GM18517 (cell line): ENCODE data around the gene PCDHB15.
"Not testable (repeated sequence)": the region's sequence is repeated elsewhere in the genome, so short reads cannot be mapped to it uniquely, and the experiment has no call there.

Experiments used
- ATAC-seq: cut with Tn5 transposase; IDR thresholded peaks from one replicate; pipeline ENCODE4 v1.9.1; 2021; ENCODE audit warnings: mild to moderate bottlenecking, moderate library complexity; ENCODE audit not compliant: unreplicated experiment

PCDHB15 gene

GRCh38 chr5:141247434-141247833 lies 2.2 kb downstream of the PCDHB15 start:
- not testable (repeated sequence) for ATAC-seq

DNA sequence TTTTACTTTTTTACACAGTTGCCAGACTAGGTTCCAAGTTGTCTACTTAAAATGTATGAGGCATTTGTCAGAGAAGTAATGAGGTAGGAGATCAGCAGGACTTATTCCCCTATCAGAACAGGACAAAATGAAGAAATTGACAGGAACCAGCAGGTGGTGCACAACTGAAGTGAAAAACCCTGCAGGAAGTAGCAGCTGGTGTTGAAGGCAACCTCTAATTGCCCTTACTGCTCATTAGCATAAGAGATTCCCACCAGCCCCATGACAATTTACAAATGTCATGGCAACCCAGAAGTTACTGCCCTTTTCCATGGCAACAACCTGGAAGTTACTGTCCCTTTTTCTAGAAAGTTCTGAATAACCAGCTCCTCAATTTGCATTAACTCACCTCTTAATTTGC lies 5.4 kb downstream of the PCDHB15 start:
- ATAC-seq: no peak

DNA sequence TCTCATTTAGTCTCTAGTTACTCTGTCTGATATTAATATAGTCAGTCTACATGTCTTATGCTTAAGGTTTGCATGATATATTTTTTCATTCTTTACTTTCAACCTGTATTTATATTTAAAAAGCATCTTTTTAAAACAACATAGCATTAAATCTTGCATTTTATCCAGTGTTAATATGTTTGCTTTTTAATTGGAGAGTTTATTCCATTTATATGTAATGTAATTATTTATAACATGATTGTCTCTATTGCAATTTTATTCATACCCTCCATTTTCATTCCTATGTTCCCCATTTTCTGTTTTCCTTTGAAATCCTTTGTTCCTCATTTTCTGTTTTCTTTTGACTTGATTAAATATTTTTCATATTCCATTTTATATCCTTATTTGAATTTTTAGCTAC lies 13.3 kb downstream of the PCDHB15 start:
- no peak for ATAC-seq

- no peak for ATAC-seq
Measured at GRCh38 chr5:141258948-141259347, 13.8 kb downstream of the PCDHB15 start.

- no peak for ATAC-seq
Measured at GRCh38 chr5:141260458-141261237, 15.5 kb downstream of the PCDHB15 start.

DNA sequence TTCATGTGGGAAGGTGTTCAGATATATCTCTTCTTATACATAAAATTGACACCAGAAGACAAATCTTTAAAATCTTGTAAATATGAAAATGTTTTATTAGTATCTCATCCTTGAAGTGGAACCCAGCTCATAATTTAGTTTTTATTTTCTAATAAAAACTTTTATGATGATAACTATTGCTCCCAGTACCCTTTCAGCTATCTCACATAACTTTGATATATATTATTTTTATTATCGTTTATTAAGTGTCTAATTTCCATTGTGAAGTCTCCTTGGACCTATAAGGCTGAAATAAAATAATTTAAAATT lies 16.0 kb downstream of the PCDHB15 start:
- no peak for ATAC-seq

DNA sequence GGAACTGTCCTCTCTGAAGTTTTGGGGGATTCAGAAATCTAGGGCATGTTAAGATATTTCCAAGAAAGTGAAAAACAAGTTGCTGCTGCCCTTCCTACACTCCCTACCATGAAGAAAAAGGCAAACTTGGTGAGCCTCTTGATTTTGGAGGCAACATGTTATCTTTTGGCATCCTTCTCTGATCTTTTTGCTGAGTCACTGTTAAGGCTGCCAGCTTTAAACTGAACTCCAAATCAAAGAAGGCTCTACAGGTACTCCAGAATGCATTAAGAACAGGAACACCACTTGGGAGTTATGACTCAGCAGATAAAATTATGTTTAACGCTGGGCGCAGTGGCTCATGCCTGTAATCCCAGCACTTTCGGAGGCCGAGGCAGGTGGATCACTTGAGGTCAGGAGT lies 24.0 kb downstream of the PCDHB15 start:
- no peak for ATAC-seq

DNA sequence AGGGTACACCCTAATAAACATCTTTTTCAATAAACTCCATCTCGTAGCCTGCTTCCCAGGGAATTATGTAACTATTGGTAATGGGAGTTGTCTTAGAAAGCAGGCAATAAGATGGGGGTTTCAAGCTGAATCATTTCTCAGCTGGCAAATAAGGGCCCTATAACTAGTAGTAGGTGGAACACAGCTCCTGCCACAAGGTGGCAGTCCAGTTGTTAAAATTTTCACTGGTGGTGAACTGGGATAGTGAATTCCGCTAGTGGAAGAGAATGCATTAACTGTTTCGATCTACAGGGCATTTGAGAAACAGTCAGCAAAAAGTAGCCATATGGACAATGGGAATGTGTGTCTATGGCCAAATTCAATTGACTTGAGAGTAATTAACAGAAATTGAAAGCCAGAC lies 27.7 kb downstream of the PCDHB15 start:
- ATAC-seq: no peak

DNA sequence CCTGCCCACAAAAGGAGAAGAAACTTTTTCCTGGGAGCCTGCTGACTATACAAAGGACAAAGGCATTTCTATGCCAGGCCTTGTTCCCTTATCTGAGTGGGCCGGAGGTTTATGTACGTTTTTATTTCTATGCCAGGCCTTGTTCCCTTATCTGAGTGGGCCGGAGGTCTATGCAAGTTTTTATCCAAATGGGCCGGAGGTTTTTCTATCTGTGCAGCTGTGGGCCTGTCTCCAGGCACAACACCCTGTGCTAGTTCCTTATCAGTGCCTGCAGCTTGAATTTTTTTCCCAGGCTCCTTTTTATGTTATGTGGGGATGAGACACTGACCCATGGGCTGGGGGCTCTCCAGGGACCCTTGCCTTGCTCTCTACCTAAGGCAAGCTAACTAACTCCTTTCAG lies 53.2 kb downstream of the PCDHB15 start:
- ATAC-seq: no peak
